HuH-7 (cell line): ENCODE data around the gene P4HA2.

Experiments used
- DNase-seq: peaks from one replicate; pipeline ENCODE4 v3.0.0; 2011; ENCODE audit warnings: low spot score

Gene P4HA2

GRCh38 chr5:132250547-132250946, 22.9 kb upstream of the P4HA2 start:
- DNase-seq: no peak

- DNase-seq: no peak
These were observed 19.2 kb upstream of the P4HA2 start for GRCh38 chr5:132246806-132247205.

GRCh38 chr5:132245593-132245992, 17.9 kb upstream of the P4HA2 start:
- no peak for DNase-seq

- no peak for DNase-seq
These were observed 15.8 kb upstream of the P4HA2 start for GRCh38 chr5:132243366-132243977.

GRCh38 chr5:132239776-132240175, 12.1 kb upstream of the P4HA2 start:
- DNase-seq: no peak

- no peak for DNase-seq
These were observed 11.3 kb upstream of the P4HA2 start for GRCh38 chr5:132238901-132239500.

- peak; percentile 55 for DNase-seq
These were observed 10.6 kb upstream of the P4HA2 start for GRCh38 chr5:132238169-132238744.

GRCh38 chr5:132237670-132238069, 10.0 kb upstream of the P4HA2 start:
- no peak for DNase-seq

- no peak for DNase-seq
These were observed 9.5 kb upstream of the P4HA2 start for GRCh38 chr5:132237141-132237540.

GRCh38 chr5:132235340-132235739, 7.7 kb upstream of the P4HA2 start:
- DNase-seq: no peak

GRCh38 chr5:132234684-132235062, 7.0 kb upstream of the P4HA2 start:
- no peak for DNase-seq

GRCh38 chr5:132233811-132234683, 6.4 kb upstream of the P4HA2 start:
- DNase-seq: no peak

GRCh38 chr5:132233081-132233480, 5.4 kb upstream of the P4HA2 start:
- no peak for DNase-seq

GRCh38 chr5:132232465-132232864, 4.8 kb upstream of the P4HA2 start:
- no peak for DNase-seq

- no peak for DNase-seq
These were observed 3.2 kb upstream of the P4HA2 start for GRCh38 chr5:132230871-132231270.

- DNase-seq: no peak
These were observed 1.6 kb upstream of the P4HA2 start for GRCh38 chr5:132229236-132229635.

- peak; percentile 19 for DNase-seq
These were observed 785 bp upstream of the P4HA2 start for GRCh38 chr5:132228241-132229035.

GRCh38 chr5:132227235-132227484, 493 bp downstream of the P4HA2 start:
- DNase-seq: no peak

- no peak for DNase-seq
These were observed 978 bp downstream of the P4HA2 start for GRCh38 chr5:132226516-132227234.

- no peak for DNase-seq
These were observed 2.3 kb downstream of the P4HA2 start for GRCh38 chr5:132225165-132226032.

- no peak for DNase-seq
These were observed 2.9 kb downstream of the P4HA2 start for GRCh38 chr5:132224716-132225115.
